PC-9 (cell line): Measurements from ENCODE around the gene NUB1. TPM values are rescaled to one million over a fixed set of nuclear protein-coding genes. Genes with fewer than 3 reads are reported as not detected.

Source experiments
- BruUV-seq: library from RNA; stranded (reverse); fragments of 400-500 nt; replicated peaks from 2 replicates; lab custom pipeline; 2021; lab: Mats Ljungman, UMichigan
- CTCF ChIA-PET: fragments of 300-600 bp; sonication (Branson Sonifier 250); formaldehyde crosslinking; loops from one replicate; lab custom pipeline; 2022; ENCODE audit warnings: antibody characterized with exemption; lab: Charles Lee
- POLR2A ChIA-PET: fragments of 300-600 bp; sonication (Branson Sonifier 250); formaldehyde crosslinking; loops from one replicate; lab custom pipeline; 2022; ENCODE audit warnings: antibody characterized with exemption; ENCODE audit not compliant: unreplicated experiment; lab: Charles Lee
- DNase-seq, 2 experiments: peaks; one replicate each; pipeline versions ENCODE4 v3.0.0 to v3.0.0-alpha.2; 2015 to 2022; ENCODE audit warnings: mixed read lengths in 1 of 2
- H2AFZ ChIP-seq: fragments of 200-600 bp; sonication (generic); 2 replicates; pipeline ENCODE4 v1.8.1; 2017; ENCODE audit warnings: antibody characterized with exemption
- H3F3A ChIP-seq: fragments of 200-600 bp; sonication (generic); 2 replicates; pipeline ENCODE4 v1.8.1; 2017; ENCODE audit warnings: antibody characterized with exemption, mild to moderate bottlenecking, low read depth; ENCODE audit not compliant: insufficient read depth
- H3K27ac ChIP-seq: fragments of 200-600 bp; sonication (generic); 2 replicates; pipeline ENCODE4 v1.6.1; 2016; ENCODE audit warnings: mixed run types
- H3K27me3 ChIP-seq: fragments of 200-600 bp; sonication (generic); 2 replicates; pipeline ENCODE4 v1.6.1; 2016; ENCODE audit warnings: low read depth, mixed run types; ENCODE audit not compliant: insufficient read depth
- H3K36me3 ChIP-seq: fragments of 200-600 bp; sonication (generic); 2 replicates; pipeline ENCODE4 v1.6.1; 2016; ENCODE audit warnings: low read depth, mixed run types
- H3K4me1 ChIP-seq: fragments of 200-600 bp; sonication (generic); replicated peaks from 2 replicates; pipeline ENCODE4 v1.6.1; 2016; ENCODE audit warnings: mixed run types; ENCODE audit not compliant: insufficient read depth
- H3K4me2 ChIP-seq: fragments of 200-600 bp; sonication (generic); 2 replicates; pipeline ENCODE4 v1.6.1; 2017; ENCODE audit warnings: mixed run types
- H3K4me3 ChIP-seq: fragments of 200-600 bp; sonication (generic); 2 replicates; pipeline ENCODE4 v1.6.1; 2016; ENCODE audit warnings: mixed run types
- H3K79me2 ChIP-seq: fragments of 200-600 bp; sonication (generic); 2 replicates; pipeline ENCODE4 v1.6.1; 2017; ENCODE audit warnings: low read depth, mixed run types
- H3K9me2 ChIP-seq: fragments of 200-600 bp; sonication (generic); 2 replicates; pipeline ENCODE4 v1.8.1; 2017; ENCODE audit warnings: mild to moderate bottlenecking; ENCODE audit not compliant: insufficient read depth
- H3K9me3 ChIP-seq: fragments of 200-600 bp; sonication (generic); 2 replicates; pipeline ENCODE4 v1.8.1; 2016; ENCODE audit warnings: low read depth; ENCODE audit not compliant: insufficient read depth
- H4K20me1 ChIP-seq: fragments of 200-600 bp; sonication (generic); 2 replicates; pipeline ENCODE4 v1.8.1; 2017; ENCODE audit not compliant: insufficient read depth
- EZH2 ChIP-seq: fragments of 200-600 bp; sonication (generic); IDR thresholded peaks from 2 replicates; pipeline ENCODE4 v1.8.0; 2017; ENCODE audit warnings: antibody characterized with exemption, low read depth
- intact Hi-C: fragments of 100-400 bp; cut with micrococcal nuclease; formaldehyde crosslinking; loops from one replicate; pipeline ENCODE4 v1.10.0; 2022; ENCODE audit not compliant: unreplicated experiment
- total RNA-seq: library from RNA; stranded (reverse); gene quantifications from 2 replicates; pipeline ENCODE4 v1.2.3, GENCODE V29; 2021
- TF ChIP-seq, protein P1 (sequence below): fragments of 200-600 bp; sonication (generic); conservative IDR thresholded peaks from 2 replicates; pipeline ENCODE4 v1.6.1; 2017; ENCODE audit warnings: mixed run types, antibody characterized with exemption, mild to moderate bottlenecking, moderate library complexity

Gene NUB1
- total RNA-seq, 1 experiment from 2014 or later: 80.6 TPM

DNA sequence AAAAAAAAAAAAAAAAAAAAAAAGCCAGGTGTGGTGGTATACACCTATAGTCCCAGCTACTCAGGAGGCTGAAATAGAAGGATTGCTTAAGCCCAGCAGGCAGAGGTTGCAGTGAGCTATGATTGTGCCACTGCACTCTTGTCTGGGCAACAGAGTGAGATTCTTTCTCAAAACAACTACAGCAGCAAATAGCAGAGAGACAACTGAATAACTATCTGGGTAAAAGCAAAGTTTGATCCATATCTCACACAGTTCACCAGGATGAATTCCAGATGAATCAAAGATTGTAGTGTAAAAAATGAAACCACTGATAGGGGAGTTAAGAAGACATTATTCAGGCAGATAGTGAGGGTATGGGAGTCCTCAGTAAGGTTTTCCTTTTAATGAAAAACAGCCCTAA, 11.4 kb upstream of the NUB1 start:
- no peak for DNase-seq
- no peak overlapping the region for H3K27ac ChIP-seq
- no peaks in the 10 kb centered on the region; the same call in 1 of the 2 replicates for H3K4me1 ChIP-seq
- CTCF ChIA-PET: no interaction called here
- TF ChIP-seq, protein P1, sequence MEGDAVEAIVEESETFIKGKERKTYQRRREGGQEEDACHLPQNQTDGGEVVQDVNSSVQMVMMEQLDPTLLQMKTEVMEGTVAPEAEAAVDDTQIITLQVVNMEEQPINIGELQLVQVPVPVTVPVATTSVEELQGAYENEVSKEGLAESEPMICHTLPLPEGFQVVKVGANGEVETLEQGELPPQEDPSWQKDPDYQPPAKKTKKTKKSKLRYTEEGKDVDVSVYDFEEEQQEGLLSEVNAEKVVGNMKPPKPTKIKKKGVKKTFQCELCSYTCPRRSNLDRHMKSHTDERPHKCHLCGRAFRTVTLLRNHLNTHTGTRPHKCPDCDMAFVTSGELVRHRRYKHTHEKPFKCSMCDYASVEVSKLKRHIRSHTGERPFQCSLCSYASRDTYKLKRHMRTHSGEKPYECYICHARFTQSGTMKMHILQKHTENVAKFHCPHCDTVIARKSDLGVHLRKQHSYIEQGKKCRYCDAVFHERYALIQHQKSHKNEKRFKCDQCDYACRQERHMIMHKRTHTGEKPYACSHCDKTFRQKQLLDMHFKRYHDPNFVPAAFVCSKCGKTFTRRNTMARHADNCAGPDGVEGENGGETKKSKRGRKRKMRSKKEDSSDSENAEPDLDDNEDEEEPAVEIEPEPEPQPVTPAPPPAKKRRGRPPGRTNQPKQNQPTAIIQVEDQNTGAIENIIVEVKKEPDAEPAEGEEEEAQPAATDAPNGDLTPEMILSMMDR: no peak
- no peak for TF ChIP-seq EZH2
- H3K4me3 ChIP-seq: no peak overlapping the region
- intact Hi-C loops: no loop called here
- POLR2A ChIA-PET: no interaction called here
- no peak overlapping the region for H2AFZ ChIP-seq
- no peaks in the 10 kb centered on the region for H4K20me1 ChIP-seq
- H3F3A ChIP-seq: no peaks in the 10 kb centered on the region
- H3K4me2 ChIP-seq: no peak overlapping the region
- no peaks in the 10 kb centered on the region for H3K9me2 ChIP-seq
- peaks cover 6% of the 10 kb centered on the region; the same call in 1 of the 2 replicates for H3K27me3 ChIP-seq
- H3K9me3 ChIP-seq: no peaks in the 10 kb centered on the region
- no peaks in the 10 kb centered on the region for H3K36me3 ChIP-seq
- no peaks in the 10 kb centered on the region for H3K79me2 ChIP-seq
- no TSS peak for BruUV-seq

DNA sequence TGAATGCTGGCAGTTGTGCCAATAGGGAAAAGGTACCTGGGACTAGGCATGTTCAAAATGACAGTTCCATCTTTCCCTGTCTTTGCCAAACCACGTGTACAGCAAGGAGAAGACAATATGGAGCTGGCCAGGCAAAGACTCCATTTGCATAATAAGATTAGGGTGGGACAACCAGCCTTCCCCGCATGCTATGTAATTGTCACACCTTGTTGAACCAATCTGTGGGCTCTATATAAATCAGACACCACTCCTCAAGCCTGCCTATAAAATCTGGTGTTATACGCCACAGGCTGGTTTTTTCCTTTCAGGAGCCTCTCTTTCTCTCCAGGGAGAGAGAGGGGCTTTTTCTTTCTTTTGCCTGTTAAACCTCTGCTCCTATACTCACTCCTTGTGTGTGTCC, 11.0 kb upstream of the NUB1 start:
- Histone ChIP-seq H3F3A (no peaks in the 10 kb centered on the region), H3K36me3 (no peaks in the 10 kb centered on the region), H3K4me2 (no peak overlapping the region), H3K79me2 (no peaks in the 10 kb centered on the region), H3K9me3 (no peaks in the 10 kb centered on the region), H2AFZ (no peak overlapping the region), H3K27me3 (peaks cover 6% of the 10 kb centered on the region; the same call in 1 of the 2 replicates), H3K4me3 (no peak overlapping the region), H3K9me2 (no peaks in the 10 kb centered on the region), H3K4me1 (no peaks in the 10 kb centered on the region; the same call in 1 of the 2 replicates), H3K27ac (no peak overlapping the region), H4K20me1 (no peaks in the 10 kb centered on the region)
- DNase-seq: no peak
- intact Hi-C loops: no loop called here
- ChIA-PET CTCF (no interaction called here), POLR2A (no interaction called here)
- TF ChIP-seq EZH2: no peak
- BruUV-seq: no TSS peak

DNA sequence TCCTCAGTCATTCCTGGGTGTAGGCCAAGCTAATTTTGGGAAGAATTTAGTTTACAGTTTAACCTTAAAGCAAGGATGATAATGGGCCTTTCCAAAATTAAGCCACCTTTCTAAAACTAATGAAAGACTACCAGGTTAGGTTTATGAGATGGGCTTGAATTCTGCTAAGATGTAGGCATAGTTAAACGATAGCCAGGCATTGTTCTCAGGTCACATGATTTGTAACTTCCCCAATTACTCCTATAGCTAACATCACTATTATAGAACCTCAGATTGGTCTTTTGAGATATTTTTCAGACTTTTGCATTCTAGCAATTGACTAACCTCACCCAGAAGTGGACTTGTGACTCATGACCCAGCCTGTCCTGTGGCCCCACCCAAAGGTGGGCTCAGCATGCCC, 7.0 kb upstream of the NUB1 start:
- H3K9me3 ChIP-seq: no peaks in the 10 kb centered on the region
- no peak overlapping the region for H3K4me2 ChIP-seq
- no TSS peak for BruUV-seq
- POLR2A ChIA-PET: no interaction called here
- H3K27ac ChIP-seq: no peak overlapping the region
- no peaks in the 10 kb centered on the region for H3F3A ChIP-seq
- no peak overlapping the region for H2AFZ ChIP-seq
- TF ChIP-seq, protein P1: no peak
- no peak for TF ChIP-seq EZH2
- H3K27me3 ChIP-seq: no peaks in the 10 kb centered on the region
- CTCF ChIA-PET: no interaction called here
- no peak for DNase-seq
- H3K9me2 ChIP-seq: no peaks in the 10 kb centered on the region
- H3K79me2 ChIP-seq: no peaks in the 10 kb centered on the region
- no peaks in the 10 kb centered on the region for H3K36me3 ChIP-seq
- no peaks in the 10 kb centered on the region for H4K20me1 ChIP-seq
- no peak overlapping the region for H3K4me3 ChIP-seq
- no peaks in the 10 kb centered on the region; the same call in 1 of the 2 replicates for H3K4me1 ChIP-seq
- intact Hi-C loops: no loop called here
